NCI-H1436 (cell line): Measurements from ENCODE around the gene OPTC.

Source experiments
- DNase-seq: peaks from one replicate; lab custom pipeline; 2025; lab: John Stamatoyannopoulos, UW

OPTC gene

DNA sequence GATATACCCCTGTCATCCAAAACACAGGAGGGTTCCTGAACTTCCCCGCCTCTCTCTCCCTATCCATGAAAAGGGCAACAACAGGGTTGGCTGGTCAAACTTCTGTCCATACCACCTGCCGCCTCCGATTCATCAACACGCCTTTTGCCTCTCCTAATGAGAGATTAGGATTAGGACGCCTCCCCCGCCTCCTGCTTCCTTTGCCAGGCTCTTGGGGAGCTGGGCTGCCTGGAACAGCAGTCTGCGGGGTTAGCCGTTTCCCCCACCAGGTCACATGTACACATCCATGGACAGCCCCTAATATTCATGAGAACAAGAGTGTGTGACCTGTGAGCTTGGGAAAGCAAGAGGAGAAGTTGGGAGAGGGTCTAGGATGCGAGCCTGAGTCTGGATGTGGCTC lies 2.3 kb upstream of the OPTC start:
- no peak for DNase-seq

DNA sequence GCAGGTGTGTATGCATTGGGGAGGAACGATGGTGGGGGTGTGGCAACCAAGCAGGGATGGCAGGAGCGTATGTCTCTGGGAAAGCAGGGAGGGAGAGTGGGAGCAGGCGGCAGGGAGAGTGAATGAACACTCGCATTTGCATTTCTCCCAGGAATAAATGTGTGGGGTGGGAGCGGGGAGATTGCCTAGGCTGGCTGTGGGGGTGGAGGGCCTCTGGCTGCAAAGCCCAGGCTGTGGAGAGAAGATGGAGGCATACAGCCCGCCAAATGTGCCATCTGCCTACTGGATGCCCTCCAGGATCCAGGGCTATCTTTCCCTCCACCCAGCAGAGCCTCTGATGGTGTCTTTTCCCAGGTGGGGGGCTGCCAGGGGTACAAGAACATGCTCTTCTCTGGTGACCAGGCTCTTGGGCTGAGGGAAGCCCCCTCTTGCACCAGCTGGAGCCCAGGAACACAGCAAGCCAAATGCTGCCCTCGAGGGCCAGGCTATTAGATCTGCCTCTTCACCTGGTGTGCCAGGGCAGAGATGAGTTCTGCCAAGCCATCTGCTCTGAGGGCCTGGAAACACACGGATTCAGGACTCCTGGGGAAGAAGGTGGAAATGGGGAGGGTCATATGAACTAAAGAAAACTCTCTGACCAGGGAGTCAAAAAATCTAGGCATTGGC lies 1.7 kb upstream of the OPTC start:
- no peak for DNase-seq

DNA sequence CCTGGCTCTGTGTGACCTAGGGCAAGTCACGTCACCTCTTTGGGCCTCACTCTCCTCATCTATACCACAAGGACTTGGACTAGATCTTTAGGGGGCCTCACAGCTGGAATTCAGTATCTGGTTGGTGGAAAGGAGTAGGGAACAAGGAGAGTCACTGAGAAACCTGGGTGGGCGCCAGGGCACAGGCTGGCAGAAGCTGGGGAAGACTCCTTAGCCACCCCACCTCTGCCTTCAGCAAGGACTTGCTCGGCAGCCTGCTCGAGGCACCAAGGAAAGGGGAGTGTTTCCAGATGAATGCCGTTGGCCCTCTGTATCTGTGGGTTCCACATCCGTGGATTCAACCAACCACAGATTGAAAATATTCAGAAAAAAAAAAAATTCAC lies 1.2 kb upstream of the OPTC start:
- no peak for DNase-seq

DNA sequence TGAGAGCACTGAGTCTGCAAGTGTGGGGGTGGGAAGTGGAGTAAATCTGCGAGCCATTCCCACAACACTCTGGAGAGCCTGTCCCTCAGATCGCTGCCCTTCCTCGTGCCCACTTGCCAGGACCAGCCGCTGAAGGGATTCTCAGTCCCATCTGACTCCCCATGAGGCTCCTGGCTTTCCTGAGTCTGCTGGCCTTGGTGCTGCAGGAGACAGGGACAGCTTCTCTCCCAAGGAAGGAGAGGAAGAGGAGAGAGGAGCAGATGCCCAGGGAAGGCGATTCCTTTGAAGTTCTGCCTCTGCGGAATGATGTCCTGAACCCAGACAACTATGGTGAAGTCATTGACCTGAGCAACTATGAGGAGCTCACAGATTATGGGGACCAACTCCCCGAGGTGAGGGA lies 1.9 kb downstream of the OPTC start:
- no peak for DNase-seq

DNA sequence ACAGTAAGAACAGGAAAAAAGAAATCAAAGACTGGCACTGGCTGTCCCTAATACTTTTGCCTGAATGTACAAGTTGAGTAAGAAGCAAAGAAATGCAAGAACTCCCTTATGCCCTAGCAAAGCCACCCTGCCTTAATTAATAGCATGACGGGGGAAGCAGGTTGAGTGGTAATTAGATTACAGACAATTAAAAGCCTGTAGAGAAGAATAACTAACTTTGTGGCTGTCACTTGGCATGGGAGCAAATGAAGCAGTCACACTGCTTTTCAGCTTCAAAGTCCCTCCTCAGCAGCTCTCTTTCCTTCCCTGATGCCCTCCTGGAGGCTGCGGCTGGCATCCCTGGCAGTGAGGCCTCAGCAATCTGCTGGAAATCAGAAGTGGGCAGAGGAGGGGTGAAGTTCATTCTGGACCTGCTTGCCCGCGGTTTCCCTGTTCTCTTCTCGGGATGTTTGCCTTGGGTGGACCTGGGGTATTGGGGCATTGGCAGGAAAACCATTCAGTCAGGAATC lies 3.4 kb downstream of the OPTC start:
- DNase-seq: no peak

DNA sequence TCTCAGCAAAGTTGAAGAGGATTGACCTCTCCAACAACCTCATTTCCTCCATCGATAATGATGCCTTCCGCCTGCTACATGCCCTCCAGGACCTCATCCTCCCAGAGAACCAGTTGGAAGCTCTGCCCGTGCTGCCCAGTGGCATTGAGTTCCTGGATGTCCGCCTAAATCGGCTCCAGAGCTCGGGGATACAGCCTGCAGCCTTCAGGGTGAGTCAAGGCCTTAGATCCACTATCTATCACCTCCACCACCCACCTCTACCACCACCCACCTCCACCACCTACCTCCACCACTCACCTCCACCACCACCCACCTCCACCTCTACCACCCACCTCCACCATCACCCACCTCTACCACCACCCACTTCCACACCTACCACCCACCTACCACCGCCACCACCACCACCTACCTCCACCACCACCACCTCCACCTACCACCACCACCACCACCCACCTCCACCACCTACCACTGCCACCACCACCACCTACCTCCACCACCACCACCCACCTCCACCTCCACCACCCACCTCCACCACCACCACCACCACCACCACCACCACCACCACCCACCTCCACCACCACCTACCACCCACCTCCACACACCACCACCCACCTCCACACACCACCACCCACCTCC lies 5.8 kb downstream of the OPTC start:
- no peak for DNase-seq

DNA sequence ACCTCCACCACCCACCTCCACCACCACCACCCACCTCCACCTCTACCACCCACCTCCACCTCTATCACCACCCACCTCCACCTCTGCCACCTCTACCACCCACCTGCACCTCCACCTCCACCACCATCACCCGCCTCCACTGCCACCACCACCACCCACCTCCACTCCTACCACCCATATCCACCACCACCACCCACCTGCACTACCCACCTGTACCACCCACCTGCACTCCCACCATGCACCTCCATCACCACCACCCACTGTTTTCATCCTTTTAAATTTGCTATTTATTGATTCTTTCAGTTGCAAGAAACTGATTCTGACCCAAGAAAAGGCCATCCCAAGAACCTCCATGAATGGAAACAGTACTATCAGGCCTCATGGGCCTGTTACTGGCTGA lies 6.3 kb downstream of the OPTC start:
- no peak for DNase-seq

DNA sequence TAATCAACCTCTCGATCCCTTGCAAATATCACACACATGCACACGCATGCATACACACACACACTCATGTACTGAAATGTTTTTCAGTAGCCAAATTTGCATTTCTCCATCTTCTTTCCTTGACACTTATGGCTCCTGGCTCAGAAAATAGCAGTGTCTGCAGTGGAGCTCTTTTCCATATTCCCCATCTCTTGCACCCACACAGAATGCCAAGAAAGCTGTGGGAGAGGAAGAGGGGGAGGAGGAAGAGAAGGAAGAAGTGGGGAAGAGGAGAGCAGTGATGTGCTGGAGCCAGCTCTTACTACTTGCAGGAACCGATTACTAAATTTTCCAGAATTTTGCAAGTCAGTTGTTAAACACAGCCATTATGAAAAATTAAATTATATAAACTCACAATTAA lies 9.9 kb downstream of the OPTC start:
- DNase-seq: no peak

DNA sequence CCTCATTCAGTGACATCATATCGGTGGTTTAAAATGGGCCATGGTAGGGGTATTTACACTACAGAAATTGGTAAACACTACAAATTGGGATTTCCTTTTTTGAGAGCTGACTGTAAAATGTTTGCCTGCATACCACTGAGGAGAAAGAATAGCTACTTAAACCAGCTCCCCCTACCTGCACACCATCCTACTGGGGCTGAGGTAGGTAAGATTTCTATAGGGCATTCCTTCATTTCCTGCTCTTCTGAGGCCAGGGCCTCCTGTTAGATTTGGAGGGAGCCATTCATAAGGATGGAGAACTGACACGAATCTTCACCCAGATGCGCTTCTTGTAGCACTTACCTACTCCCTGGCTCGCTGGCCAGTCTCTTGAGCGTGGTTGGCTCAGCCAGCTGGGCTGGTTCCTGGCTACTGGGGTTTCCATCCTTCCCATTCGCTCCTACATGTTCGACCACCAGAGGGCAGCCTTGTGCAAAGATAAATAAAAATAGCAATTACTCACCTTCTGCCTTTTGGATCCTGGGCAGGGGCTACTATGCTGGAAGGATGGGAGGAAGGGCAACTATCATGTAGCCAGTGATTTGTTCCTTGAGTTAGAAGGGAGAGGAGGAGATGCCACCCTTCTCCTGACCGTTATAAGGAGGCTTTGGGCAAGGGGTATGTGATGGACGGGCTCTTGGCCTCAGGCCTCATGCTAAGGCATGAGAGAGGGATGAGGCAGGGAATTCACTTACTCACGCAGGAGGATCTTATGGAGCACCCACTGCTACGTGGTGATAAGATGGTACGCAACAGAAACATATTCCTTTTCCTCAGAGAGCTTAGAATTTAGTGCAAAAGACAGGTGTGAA lies 10.7 kb downstream of the OPTC start:
- peak; percentile 86 for DNase-seq

DNA sequence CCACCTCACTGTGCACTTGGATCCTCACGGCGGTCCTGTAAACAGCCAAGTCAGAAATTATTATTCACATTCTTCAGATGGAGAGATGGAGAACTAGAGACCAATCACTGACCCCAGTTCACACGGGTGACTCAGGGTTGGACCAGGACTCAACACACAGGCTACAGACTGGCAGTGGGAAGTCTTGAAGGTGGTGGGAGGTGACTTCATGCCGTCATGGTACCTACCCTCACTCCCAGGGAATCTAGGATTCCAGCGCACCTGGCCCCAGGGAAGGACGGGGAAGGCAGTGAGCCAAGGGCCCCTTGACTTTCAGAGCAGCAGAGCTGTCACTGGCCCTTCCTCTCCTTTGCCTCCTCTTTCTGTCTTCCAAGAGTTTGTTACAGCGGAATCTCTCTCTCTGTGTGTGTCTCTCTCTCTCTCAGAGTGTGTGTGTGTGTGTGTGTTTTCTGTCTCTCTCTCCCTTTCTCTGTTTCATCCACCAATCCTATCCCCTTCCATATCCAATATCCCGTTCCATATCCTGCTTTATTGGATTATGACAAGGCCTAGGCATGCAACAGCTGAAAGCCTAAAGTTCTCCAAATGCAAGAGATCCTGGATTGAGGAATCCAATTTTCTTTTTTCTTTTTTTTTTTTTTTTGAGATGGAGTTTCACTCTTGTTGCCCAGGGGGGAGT lies 11.7 kb downstream of the OPTC start:
- DNase-seq: no peak

DNA sequence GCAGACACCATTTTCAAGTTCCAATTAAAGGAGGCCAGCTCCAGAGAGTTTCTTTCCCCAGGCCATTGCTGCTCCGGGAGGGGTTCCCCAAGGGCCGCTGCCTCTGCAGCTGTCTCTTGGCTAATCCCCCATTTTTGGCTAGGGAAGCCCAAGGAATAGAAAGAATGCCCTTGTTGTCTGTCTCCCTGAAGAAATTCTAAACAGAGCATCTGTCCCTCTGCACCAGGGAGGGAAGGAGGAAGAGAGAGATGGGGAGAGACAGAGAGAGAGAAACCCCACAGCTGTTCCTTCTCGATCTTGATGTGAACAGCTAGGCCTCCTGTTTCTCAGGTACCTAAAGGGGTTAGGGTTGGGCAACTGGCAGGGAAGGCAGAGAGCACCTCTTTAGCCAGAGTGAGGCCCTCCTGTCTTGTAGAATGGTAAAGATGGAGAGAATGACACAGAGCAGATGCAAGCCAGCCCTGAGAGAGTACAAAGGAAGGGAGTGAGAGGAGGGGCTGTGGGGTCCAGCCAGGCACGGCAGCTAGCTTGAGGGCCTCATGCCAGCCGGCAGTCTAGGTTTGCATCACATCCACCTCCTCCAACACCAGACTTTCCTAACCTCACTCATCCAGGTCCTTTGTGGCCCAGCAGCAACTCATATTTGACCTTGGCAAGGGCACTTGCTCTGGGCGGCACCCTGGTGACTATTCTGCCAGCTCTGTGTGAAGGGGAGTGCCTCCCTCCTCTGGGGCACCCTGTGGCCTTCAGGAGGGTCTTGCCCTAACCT lies 13.1 kb downstream of the OPTC start:
- no peak for DNase-seq

DNA sequence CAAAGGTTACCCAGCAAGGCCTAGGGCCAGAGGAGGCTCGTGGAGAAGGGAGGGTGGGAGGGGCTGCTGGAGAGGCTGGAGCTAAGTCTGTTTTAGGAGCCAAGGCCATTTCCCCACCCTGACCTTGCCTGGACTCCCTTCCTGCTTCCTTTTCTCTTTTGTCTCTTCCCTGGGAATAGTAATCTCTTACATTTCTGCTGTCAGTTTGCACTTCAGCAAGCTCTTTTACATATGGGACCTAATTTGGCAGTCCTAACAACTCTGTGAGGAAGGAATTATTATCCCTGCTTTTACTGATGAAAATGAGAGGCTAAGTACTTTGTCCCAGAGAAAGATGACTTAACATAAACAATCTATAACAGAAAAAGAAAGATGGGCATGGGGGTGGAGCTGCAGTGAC lies 13.8 kb downstream of the OPTC start:
- no peak for DNase-seq

DNA sequence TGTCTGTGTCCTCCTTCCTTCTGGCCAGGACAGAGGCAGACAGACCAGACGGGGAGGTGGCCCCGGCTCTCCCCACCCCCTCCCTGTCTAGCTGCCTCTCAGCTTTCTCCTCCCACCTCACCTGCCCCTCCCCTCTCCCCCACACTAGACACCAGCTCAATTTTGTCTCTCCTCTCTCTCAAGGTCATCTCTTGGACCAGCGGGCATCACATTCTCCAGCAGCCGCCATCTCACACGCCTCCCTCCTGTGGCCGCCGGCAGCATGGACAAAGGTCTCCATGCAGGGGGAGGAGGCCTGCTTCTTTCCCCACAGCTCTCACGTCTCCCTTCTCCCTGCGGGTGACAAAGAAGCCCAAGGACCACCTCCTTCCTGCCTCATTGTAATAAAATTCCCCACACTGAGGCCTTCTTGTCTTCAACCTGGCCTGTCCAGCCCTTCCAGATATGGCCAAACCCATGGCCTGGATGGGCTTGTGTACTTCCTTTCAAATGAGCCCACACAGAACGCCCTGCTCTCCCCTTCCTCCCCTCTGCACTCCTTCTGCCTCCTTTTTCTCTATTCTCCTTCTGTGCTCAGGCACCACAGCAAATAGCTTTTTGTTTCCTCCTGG lies 14.6 kb downstream of the OPTC start:
- no peak for DNase-seq

DNA sequence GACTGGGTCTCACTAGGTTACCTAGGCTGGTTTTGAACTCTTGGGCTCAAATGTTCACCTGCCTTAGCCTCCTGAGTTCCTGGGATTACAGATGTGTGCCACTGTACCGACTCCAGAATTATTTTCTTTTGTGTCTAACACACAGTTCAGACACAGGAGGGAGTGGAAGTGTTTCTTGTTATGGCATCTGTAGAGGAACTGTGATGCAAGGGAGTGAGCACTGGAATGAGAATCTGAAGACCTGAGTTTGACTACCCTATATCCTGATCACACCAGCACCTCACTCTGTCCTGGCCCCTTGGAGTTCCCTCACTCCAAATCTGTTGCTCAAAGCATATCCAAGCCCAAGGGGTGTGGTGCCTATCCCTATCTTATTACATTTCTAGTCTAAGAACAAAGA lies 15.2 kb downstream of the OPTC start:
- DNase-seq: no peak

DNA sequence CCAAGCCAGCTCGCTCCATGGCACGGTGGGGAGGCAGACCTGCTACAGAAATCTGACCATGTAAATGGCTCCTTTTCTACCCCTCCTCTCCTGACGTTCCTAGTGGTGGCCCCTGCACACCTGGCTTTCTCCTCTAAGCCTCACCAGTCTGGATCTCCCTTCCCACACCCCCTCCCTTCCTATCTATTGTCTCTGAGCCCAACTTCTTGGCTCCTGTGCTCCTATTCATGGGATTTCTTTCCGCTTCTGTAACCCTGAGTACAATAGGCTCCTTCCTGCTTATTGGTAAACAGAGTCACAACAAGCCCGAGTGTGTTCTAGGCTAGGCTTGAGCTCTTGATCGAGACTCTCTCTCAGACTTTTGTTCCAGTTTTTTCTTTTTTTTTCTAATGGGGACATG lies 17.6 kb downstream of the OPTC start:
- DNase-seq: no peak

DNA sequence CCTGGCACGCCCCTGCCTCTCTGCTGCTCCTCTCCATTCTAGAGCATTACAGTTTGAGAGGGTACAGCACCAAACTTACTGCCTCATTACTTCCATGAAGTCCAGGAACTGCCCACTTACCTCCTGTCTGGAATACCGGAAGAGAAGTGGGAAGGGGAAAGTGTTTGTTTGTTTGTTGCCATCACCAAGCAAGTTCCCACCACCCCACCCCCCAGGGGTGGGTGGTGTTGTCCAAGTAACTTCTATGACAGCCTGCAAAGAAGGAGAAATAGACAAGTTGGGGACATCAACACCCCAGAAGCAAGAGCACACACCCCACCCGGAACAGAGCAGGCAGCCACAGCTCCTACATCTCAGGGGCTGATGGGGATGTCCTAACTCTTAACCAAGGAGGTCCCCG lies 18.0 kb downstream of the OPTC start:
- no peak for DNase-seq

DNA sequence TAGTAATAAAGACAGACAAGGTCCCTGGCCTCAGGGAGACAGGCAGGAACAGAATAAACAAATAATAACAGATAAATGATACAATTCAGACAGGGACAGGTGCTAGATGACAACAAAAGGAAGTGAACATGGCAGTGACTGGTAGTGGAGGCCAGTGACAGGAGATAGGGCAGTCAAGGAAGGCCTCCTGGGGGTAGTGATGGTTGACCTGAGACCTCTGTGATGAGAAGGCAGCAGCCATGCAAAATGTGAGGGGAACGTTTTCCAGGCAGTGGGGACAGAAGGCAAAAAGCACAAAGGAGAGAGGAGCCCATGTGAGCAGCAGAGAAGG lies 18.5 kb downstream of the OPTC start:
- no peak for DNase-seq

DNA sequence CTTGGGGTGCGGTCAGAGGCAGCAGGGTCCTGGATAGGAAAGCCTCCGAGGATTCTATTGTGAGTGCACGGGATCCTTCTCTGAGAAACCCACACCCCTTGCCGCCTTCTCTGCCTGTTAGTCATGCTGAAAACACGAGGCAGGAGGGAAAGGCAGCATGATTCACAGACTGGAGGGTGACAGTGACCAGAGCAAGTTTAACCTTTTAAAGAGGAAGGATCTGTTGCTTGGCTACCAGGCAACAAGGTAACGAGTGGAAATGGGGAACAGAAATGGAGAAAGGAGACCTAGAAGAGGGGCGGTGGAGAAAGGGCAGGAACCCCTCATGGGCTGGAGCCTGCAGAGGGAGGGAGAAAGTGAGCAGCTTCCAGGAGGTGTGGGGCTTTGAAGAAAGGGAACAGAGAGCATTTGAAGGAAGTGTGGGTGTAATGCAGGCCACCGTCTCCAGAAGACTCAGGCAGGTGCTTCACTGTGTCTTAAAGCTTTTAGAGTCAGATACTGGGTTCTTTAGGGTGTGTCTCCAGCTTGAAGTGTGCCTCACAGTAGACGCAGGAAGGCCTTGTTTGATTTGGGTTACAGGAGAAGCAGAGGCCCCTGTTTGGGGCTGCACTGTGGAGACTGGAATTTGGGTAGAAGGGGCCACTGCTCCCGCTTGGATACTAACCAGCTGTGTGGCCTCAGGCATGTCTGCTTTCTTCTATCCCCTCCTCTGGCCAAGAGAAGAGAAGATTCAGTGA lies 19.1 kb downstream of the OPTC start:
- no peak for DNase-seq

DNA sequence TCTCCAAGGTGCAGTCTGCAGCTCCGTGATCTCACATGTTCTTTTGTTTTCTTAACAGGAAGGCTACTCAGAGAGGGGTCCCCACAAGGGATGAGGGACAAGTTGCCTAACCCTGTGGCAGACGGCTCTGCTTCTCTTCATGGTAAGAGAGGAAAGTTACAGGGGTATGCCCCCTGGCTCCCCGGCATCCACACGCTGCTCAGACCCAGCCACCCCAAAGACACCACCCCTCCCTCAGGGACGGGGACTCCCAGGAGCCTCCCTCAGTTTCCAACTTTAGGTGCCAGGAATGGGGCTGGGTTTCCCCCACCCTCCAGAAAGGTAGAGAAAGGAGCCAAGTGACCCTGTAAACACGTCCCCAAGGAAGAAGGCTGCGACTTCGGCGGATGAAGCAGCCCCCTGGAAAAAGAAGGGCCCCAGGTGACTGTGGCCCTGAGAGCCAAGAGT lies 19.7 kb downstream of the OPTC start:
- DNase-seq: no peak

DNA sequence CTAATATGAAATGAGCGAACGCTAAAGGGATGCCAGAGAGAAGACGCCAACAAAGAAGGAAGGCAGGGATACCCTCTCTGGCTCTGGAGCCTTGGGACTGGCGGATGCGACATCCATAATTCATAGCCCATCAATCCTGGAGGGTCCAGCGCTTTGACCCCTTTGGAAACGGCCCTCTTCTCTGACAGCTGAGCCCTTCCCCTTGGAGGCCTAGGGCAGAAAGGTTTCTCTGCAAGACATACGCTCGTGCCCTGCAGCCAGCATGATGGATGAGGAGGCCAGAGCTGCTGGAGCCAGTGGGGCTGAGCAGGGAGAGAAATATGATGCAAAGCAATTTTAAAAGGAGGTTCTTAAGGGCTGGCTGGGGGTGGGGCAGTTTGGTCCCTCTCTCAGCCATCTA lies 22.2 kb downstream of the OPTC start:
- no peak for DNase-seq

DNA sequence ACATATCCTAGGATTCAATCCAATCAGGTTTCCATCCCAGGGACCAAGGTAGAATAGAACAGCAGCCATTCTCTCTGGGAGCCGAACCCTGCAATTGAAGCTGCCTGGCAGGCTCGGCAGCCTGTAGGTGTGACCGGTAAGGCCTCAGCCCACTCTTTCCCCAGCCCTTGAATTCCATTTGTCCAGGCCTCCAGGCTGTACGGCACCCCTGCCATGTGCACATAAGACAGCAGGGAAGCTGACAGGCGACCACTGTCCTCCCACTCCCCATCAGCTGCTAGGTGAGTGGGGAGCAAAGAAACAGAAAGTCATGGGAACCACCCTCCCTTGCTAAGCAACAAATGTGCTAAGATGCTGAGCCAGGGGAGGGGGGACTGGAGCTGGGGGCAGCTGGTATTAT lies 23.0 kb downstream of the OPTC start:
- no peak for DNase-seq
